ENCODE data around the gene EIF5.

EIF5 gene

DNA sequence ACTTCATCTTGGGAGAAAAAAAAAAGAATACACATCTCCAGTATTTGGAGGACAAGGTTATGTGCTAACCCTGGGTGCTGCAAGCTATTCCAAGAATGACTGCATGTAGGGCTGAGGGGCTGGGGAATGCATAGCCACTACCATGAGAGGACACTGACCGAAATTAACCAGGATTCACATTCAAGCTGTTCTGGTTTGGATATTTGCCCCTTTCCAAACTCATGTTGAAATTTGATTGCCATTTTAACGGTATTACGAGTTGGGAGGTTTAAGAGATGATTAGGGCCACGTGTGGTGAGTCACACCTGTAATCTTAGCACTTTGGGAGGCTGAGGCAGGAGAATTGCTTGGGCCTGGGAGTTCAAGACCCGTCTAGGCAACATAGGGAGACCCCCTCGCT lies 32.7 kb downstream of the EIF5 start:
- TF ChIP-seq CTCF (IDR thresholded peaks at IDR 0.05; ENCODE audit: low read depth, low read length, missing control alignments): no peak
- DNase-seq (ENCODE audit: extremely low read depth, low read depth): no peak
- H3K4me3 ChIP-seq (replicated peaks; ENCODE audit: low read depth, low read length): no peak overlapping the region

DNA sequence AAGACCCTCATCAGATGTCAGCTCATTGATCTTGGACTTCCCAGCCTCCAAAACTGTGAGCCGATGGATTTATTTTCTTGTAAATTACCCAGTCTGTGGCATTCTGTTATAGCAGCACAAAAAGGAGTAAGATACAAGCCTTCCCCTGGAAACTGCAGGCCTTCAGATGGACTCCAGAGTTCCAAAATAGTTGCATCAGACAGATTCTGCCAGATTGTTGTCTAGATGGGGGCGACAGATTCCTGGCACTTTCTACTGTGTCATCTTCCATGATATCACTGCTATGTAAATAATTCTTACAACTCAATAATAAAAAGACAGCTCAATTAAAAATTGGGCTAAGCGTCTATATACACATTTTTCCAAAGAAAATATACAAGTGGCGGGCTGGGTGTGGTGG lies 34.0 kb downstream of the EIF5 start:
- H3K4me3 ChIP-seq (replicated peaks; ENCODE audit: low read depth, low read length): no peak overlapping the region
- DNase-seq (ENCODE audit: extremely low read depth, low read depth): no peak
- no peak for TF ChIP-seq CTCF (IDR thresholded peaks at IDR 0.05; ENCODE audit: low read depth, low read length, missing control alignments)

- no peak for TF ChIP-seq CTCF (IDR thresholded peaks at IDR 0.05; ENCODE audit: low read depth, low read length, missing control alignments)
- no peak for DNase-seq (ENCODE audit: extremely low read depth, low read depth)
- no peak overlapping the region for H3K4me3 ChIP-seq (replicated peaks; ENCODE audit: low read depth, low read length)
These were observed 36.0 kb downstream of the EIF5 start for GRCh38 chr14:103370087-103370486.

GRCh38 chr14:103372017-103372416 lies 38.0 kb downstream of the EIF5 start:
- no peak for DNase-seq (ENCODE audit: extremely low read depth, low read depth)
- no peak for TF ChIP-seq CTCF (IDR thresholded peaks at IDR 0.05; ENCODE audit: low read depth, low read length, missing control alignments)
- no peak overlapping the region for H3K4me3 ChIP-seq (replicated peaks; ENCODE audit: low read depth, low read length)

DNA sequence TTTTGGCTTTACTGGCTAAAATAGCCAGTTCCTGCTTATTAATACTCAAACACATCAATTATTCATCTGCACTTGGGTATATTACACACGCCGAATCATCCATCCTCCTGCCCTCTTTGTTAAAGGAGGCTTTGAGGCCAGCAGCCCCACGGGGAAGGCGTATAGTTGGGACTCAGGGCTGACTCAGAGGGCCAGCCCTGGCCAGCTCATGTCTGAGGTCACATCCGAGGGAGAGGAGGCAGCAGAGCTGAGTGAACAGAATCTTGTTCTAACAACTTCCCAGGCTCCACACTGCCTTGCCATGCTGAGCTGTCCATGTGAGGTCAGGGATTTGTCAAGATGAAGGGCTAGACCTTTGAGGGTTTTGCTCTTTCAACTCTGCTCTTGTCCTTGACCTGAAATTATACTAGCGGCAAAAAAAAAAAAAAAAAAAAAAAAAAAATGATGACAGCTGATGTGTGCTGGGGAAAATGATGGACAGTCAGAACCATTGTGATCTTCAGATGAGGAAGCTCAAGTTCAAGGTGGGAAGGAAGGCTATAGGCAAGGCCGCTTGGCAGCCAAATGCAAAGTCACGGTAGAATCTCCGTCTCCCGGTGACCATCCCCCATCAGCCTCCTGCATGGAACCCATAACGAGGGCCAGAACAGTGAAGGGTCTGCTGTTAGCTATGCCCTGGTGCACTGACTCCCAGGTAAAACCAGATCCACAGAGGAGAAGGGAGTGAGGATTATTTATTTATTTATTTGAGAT lies 38.7 kb downstream of the EIF5 start:
- TF ChIP-seq CTCF (IDR thresholded peaks at IDR 0.05; ENCODE audit: low read depth, low read length, missing control alignments): no peak
- H3K4me3 ChIP-seq (replicated peaks; ENCODE audit: low read depth, low read length): no peak overlapping the region
- DNase-seq (ENCODE audit: extremely low read depth, low read depth): peak; percentile 62

- TF ChIP-seq CTCF (IDR thresholded peaks at IDR 0.05; ENCODE audit: low read depth, low read length, missing control alignments): no peak
- DNase-seq (ENCODE audit: extremely low read depth, low read depth): no peak
- no peak overlapping the region for H3K4me3 ChIP-seq (replicated peaks; ENCODE audit: low read depth, low read length)
These were observed 40.1 kb downstream of the EIF5 start for GRCh38 chr14:103374121-103374520.
